ENCODE data around the gene ANK3. TPM values are rescaled to one million over a fixed set of nuclear protein-coding genes. Genes with fewer than 3 reads are reported as not detected.

Gene ANK3
- total RNA-seq, 1 experiment from 2014 or later, result 6.7 TPM

DNA sequence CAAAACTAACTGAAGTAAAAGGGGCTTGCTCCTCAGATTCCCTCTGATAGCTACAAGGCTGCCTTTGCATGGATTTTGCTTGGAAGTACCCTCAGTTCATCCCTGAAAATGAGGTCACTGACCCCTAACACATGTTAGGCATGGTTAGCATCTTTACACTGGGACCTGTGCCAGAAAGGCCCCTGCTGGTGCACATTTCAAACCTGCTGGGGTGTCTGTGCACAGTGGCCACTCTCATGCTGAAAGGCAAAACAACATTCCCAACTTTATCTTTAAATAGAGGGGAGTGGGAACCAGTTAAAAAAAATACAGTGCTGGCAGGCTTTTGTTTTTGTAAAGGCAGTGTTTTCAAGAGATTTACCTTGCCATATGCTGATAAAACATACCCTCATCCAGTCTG lies 99.1 kb downstream of the ANK3 start:
- H3K27ac Mint-ChIP-seq (ENCODE audit: low read depth, unreplicated experiment), result no peak overlapping the region
- H3K4me3 Mint-ChIP-seq (ENCODE audit: unreplicated experiment), result no peak overlapping the region
- ChIA-PET CTCF (interaction anchor here (0.8 to 0.9 kb wide), 2 partner anchors 19 to 127 kb away, joined by 3 to 5 read pairs; no protein-coding TSS in a partner anchor), POLR2A (interaction anchor here (0.5 kb wide), 1 partner anchor 133 kb away, joined by 3 read pairs; no protein-coding TSS in a partner anchor)
- TF ChIP-seq CTCF (IDR thresholded peaks at IDR 0.05; ENCODE audit: unreplicated experiment), result no peak
- H3K9me3 Mint-ChIP-seq (ENCODE audit: unreplicated experiment), result no peaks in the 10 kb centered on the region
- H3K4me1 Mint-ChIP-seq (ENCODE audit: insufficient read depth, unreplicated experiment), result no peaks in the 10 kb centered on the region
- no peak for DNase-seq (ENCODE audit: unreplicated experiment)
- no peaks in the 10 kb centered on the region for H3K36me3 Mint-ChIP-seq (ENCODE audit: insufficient read depth, unreplicated experiment)
- no TSS peak for BruUV-seq (replicated peaks)
- no peaks in the 10 kb centered on the region for H3K27me3 Mint-ChIP-seq (ENCODE audit: insufficient read depth, unreplicated experiment)
- intact Hi-C loops (cut with micrococcal nuclease), result no loop called here

DNA sequence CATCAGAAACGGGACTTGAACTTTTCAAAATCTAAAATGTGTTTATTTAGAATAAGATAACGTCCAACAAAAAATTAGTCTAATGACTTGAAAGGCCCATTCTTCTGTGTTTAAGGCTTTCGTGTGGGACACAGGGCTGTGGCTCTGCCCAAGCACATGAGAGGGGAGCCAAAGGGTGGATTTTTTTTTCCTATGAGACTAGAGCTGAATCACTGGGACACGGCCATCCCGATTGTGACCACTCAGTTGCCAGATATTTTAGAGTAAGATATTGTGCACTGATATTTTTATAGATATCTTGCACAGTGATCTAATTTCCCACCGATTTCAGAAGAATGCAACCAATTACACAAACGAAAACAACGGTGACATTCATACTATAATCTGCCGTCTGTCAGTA lies 99.9 kb downstream of the ANK3 start:
- Mint-ChIP-seq H3K36me3 (ENCODE audit: insufficient read depth, unreplicated experiment) (no peaks in the 10 kb centered on the region), H3K9me3 (ENCODE audit: unreplicated experiment) (no peaks in the 10 kb centered on the region), H3K27me3 (ENCODE audit: insufficient read depth, unreplicated experiment) (no peaks in the 10 kb centered on the region), H3K27ac (ENCODE audit: low read depth, unreplicated experiment) (no peak overlapping the region), H3K4me1 (ENCODE audit: insufficient read depth, unreplicated experiment) (no peaks in the 10 kb centered on the region), H3K4me3 (ENCODE audit: unreplicated experiment) (no peak overlapping the region)
- no peak for TF ChIP-seq CTCF (IDR thresholded peaks at IDR 0.05; ENCODE audit: unreplicated experiment)
- DNase-seq (ENCODE audit: unreplicated experiment), result no peak
- no TSS peak for BruUV-seq (replicated peaks)
- intact Hi-C loops (cut with micrococcal nuclease), result no loop called here
- ChIA-PET CTCF (interaction anchor here (0.6 to 0.9 kb wide), 3 partner anchors 18 to 455 kb away, joined by 3 to 5 read pairs (median 3); no protein-coding TSS in a partner anchor), POLR2A (interaction anchor here (0.5 kb wide), 1 partner anchor 134 kb away, joined by 3 read pairs; no protein-coding TSS in a partner anchor)

GRCh38 chr10:60288256-60288655 lies 101.4 kb downstream of the ANK3 start:
- no peaks in the 10 kb centered on the region for H3K27me3 Mint-ChIP-seq (ENCODE audit: insufficient read depth, unreplicated experiment)

GRCh38 chr10:60286559-60286958 lies 103.1 kb downstream of the ANK3 start:
- Mint-ChIP-seq H3K4me3 (ENCODE audit: unreplicated experiment) (no peak overlapping the region), H3K36me3 (ENCODE audit: insufficient read depth, unreplicated experiment) (peaks cover 5% of the 10 kb centered on the region), H3K4me1 (ENCODE audit: insufficient read depth, unreplicated experiment) (peaks cover 14% of the 10 kb centered on the region), H3K27ac (ENCODE audit: low read depth, unreplicated experiment) (no peak overlapping the region), H3K9me3 (ENCODE audit: unreplicated experiment) (no peaks in the 10 kb centered on the region), H3K27me3 (ENCODE audit: insufficient read depth, unreplicated experiment) (no peaks in the 10 kb centered on the region)
- ChIA-PET CTCF (no interaction called here), POLR2A (no interaction called here)
- no TSS peak for BruUV-seq (replicated peaks)
- no peak for DNase-seq (ENCODE audit: unreplicated experiment)
- intact Hi-C loops (cut with micrococcal nuclease), result no loop called here
- TF ChIP-seq CTCF (IDR thresholded peaks at IDR 0.05; ENCODE audit: unreplicated experiment), result no peak

More at GRCh38 chr10:60288256-60288655, 101.4 kb downstream of the ANK3 start:
- ChIA-PET POLR2A (no interaction called here), CTCF (interaction anchor here (0.7 to 1.5 kb wide), 2 partner anchors 50 to 61 kb away, joined by 3 to 8 read pairs; no protein-coding TSS in a partner anchor)
- intact Hi-C loops (cut with micrococcal nuclease), result no loop called here
- H3K27ac Mint-ChIP-seq (ENCODE audit: low read depth, unreplicated experiment), result no peak overlapping the region
- H3K4me3 Mint-ChIP-seq (ENCODE audit: unreplicated experiment), result no peak overlapping the region
- peaks cover under 1% of the 10 kb centered on the region for H3K4me1 Mint-ChIP-seq (ENCODE audit: insufficient read depth, unreplicated experiment)
- no peak for DNase-seq (ENCODE audit: unreplicated experiment)
- no TSS peak for BruUV-seq (replicated peaks)
- H3K36me3 Mint-ChIP-seq (ENCODE audit: insufficient read depth, unreplicated experiment), result no peaks in the 10 kb centered on the region
- H3K9me3 Mint-ChIP-seq (ENCODE audit: unreplicated experiment), result no peaks in the 10 kb centered on the region
- no peak for TF ChIP-seq CTCF (IDR thresholded peaks at IDR 0.05; ENCODE audit: unreplicated experiment)

Measured in MCF 10A (cell line).